NCI-H2029 (cell line): ENCODE results near the gene ABI2.
"Not testable (repeated sequence)": the region's sequence is repeated elsewhere in the genome, so short reads cannot be mapped to it uniquely, and the experiment has no call there.

ENCODE experiments used
- DNase-seq: peaks from one replicate; lab custom pipeline; 2025; lab: John Stamatoyannopoulos, UW

ABI2 gene

GRCh38 chr2:203429643-203430042, 101.4 kb downstream of the ABI2 start:
- DNase-seq, result not testable (repeated sequence)

- no peak for DNase-seq
Measured at GRCh38 chr2:203431391-203432185, 103.4 kb downstream of the ABI2 start.

- no peak for DNase-seq
Measured at GRCh38 chr2:203432811-203433210, 104.6 kb downstream of the ABI2 start.

GRCh38 chr2:203436496-203436895, 108.3 kb downstream of the ABI2 start:
- DNase-seq, result no peak

- DNase-seq, result no peak
Measured at GRCh38 chr2:203437511-203437910, 109.3 kb downstream of the ABI2 start.

- DNase-seq, result no peak
Measured at GRCh38 chr2:203438528-203438927, 110.3 kb downstream of the ABI2 start.

- no peak for DNase-seq
Measured at GRCh38 chr2:203440671-203441070, 112.5 kb downstream of the ABI2 start.

GRCh38 chr2:203441463-203441862, 113.3 kb downstream of the ABI2 start:
- no peak for DNase-seq

- no peak for DNase-seq
Measured at GRCh38 chr2:203442463-203442862, 114.3 kb downstream of the ABI2 start.

GRCh38 chr2:203444738-203445137, 116.5 kb downstream of the ABI2 start:
- DNase-seq, result no peak

GRCh38 chr2:203446071-203446481, 117.9 kb downstream of the ABI2 start:
- DNase-seq, result no peak

- DNase-seq, result no peak
Measured at GRCh38 chr2:203446780-203447179, 118.6 kb downstream of the ABI2 start.

GRCh38 chr2:203450561-203450960, 122.4 kb downstream of the ABI2 start:
- no peak for DNase-seq

GRCh38 chr2:203451011-203451410, 122.8 kb downstream of the ABI2 start:
- no peak for DNase-seq

GRCh38 chr2:203451689-203452088, 123.5 kb downstream of the ABI2 start:
- DNase-seq, result no peak

GRCh38 chr2:203453858-203454451, 125.8 kb downstream of the ABI2 start:
- DNase-seq, result peak; percentile 9

- no peak for DNase-seq
Measured at GRCh38 chr2:203455209-203455608, 127.0 kb downstream of the ABI2 start.

- no peak for DNase-seq
Measured at GRCh38 chr2:203461746-203462145, 133.6 kb downstream of the ABI2 start.

- DNase-seq, result no peak
Measured at GRCh38 chr2:203462308-203462707, 134.1 kb downstream of the ABI2 start.

GRCh38 chr2:203463266-203463678, 135.1 kb downstream of the ABI2 start:
- no peak for DNase-seq

GRCh38 chr2:203469546-203469945, 141.4 kb downstream of the ABI2 start:
- DNase-seq, result no peak

- no peak for DNase-seq
Measured at GRCh38 chr2:203470371-203470770, 142.2 kb downstream of the ABI2 start.

GRCh38 chr2:203471323-203471722, 143.1 kb downstream of the ABI2 start:
- DNase-seq, result no peak

- DNase-seq, result no peak
Measured at GRCh38 chr2:203476881-203477280, 148.7 kb downstream of the ABI2 start.
